K562 (cell line): ENCODE results near the gene MBD6. TPM values are rescaled to one million over a fixed set of nuclear protein-coding genes. Genes with fewer than 3 reads are reported as not detected.

ENCODE experiments used
- BRCA1 ChIP-seq, 2 experiments: fragments of 450-650 bp in 1 of 2; sonication (generic) in 1 of 2; formaldehyde crosslinking in 1 of 2; IDR thresholded peaks; 2 replicates each; pipeline versions ENCODE4 v1.5.0 to v1.6.1; 2017 to 2020; ENCODE audit warnings: mild to moderate bottlenecking in 1 of 2, missing genetic modification reagents in 1 of 2
- CBX2 ChIP-seq: fragments of 200-600 bp; sonication (generic); IDR thresholded peaks from one replicate; pipeline ENCODE4 v1.6.1; 2012; ENCODE audit warnings: mild to moderate bottlenecking, low read length, inconsistent platforms; ENCODE audit not compliant: insufficient read depth, poor library complexity, severe bottlenecking
- CTCF ChIP-seq, 3 experiments: IDR thresholded peaks in 2 of 3; conservative IDR thresholded peaks in 1 of 3; 2 replicates each; pipeline ENCODE4 v1.5.1; 2011 to 2012; ENCODE audit warnings: low read length in 3 of 3, mild to moderate bottlenecking in 3 of 3, control low read depth in 2 of 3, improper control_type of control experiment in 1 of 3, inconsistent platforms in 1 of 3, low read depth in 1 of 3, mixed read lengths in 1 of 3, moderate library complexity in 1 of 3; ENCODE audit not compliant: insufficient read depth in 2 of 3
- ETV1 ChIP-seq: fragments of 450-650 bp; conservative IDR thresholded peaks from 2 replicates; pipeline ENCODE4 v1.6.1; 2016; ENCODE audit warnings: missing genetic modification characterization, control low read depth, low read depth, missing compliant biosample characterization
- JUNB ChIP-seq: fragments of 450-650 bp; formaldehyde crosslinking; conservative IDR thresholded peaks from 2 replicates; pipeline ENCODE4 v1.4.0; 2020; ENCODE audit warnings: mild to moderate bottlenecking
- KDM2B ChIP-seq: fragments of 250-450 bp; sonication (Bioruptor Pico); IDR thresholded peaks from 2 replicates; pipeline ENCODE4 v1.8.0; 2021; ENCODE audit warnings: mild to moderate bottlenecking, moderate library complexity
- KLF6 ChIP-seq: fragments of 250-450 bp; sonication (Bioruptor Pico); IDR thresholded peaks from 2 replicates; pipeline ENCODE4 v1.4.0; 2020; ENCODE audit warnings: mild to moderate bottlenecking, moderate library complexity, borderline replicate concordance
- LEF1 ChIP-seq: fragments of 450-650 bp; IDR thresholded peaks from 2 replicates; pipeline ENCODE4 v1.6.1; 2016; ENCODE audit warnings: mild to moderate bottlenecking
- MLLT1 ChIP-seq, 2 experiments: fragments of 450-650 bp; IDR thresholded peaks; 2 replicates each; pipeline ENCODE4 v1.6.1; 2016
- PCBP1 ChIP-seq: fragments of 200-400 bp; formaldehyde crosslinking; IDR thresholded peaks from 2 replicates; pipeline ENCODE4 v1.6.1; 2018; ENCODE audit warnings: mild to moderate bottlenecking, low read depth, low read length; ENCODE audit not compliant: poor library complexity, severe bottlenecking
- STAT5A ChIP-seq: IDR thresholded peaks from 2 replicates; pipeline ENCODE4 v1.6.1; 2012; ENCODE audit warnings: low read length, inconsistent platforms, borderline replicate concordance
- TAF7 ChIP-seq: fragments of 450-650 bp; IDR thresholded peaks from 2 replicates; pipeline ENCODE4 v1.6.1; 2016; ENCODE audit warnings: missing genetic modification characterization, missing compliant biosample characterization
- TARDBP ChIP-seq: fragments of 450-650 bp; IDR thresholded peaks from 2 replicates; pipeline ENCODE4 v1.6.1; 2016
- ZBTB11 ChIP-seq, 3 experiments: fragments of 200-800 bp in 1 of 3; fragments of 250-450 bp in 1 of 3; fragments of 450-650 bp in 1 of 3; sonication (Bioruptor Pico) in 1 of 3; sonication (Bioruptor generic) in 1 of 3; formaldehyde crosslinking in 1 of 3; IDR thresholded peaks; 2 replicates each; pipeline versions ENCODE4 v1.6.1 to v1.8.0; 2016 to 2022; ENCODE audit warnings: mild to moderate bottlenecking in 2 of 3, missing genetic modification characterization in 2 of 3, missing compliant biosample characterization in 1 of 3, moderate library complexity in 1 of 3
- ZNF197 ChIP-seq: fragments of 200-800 bp; sonication (Bioruptor generic); IDR thresholded peaks from 2 replicates; pipeline ENCODE4 v1.6.1; 2016; ENCODE audit warnings: low read depth, missing genetic modification characterization, missing compliant biosample characterization
- ZNF282 ChIP-seq: sonication (generic); formaldehyde crosslinking; IDR thresholded peaks from 2 replicates; pipeline ENCODE4 v1.8.1; 2023; ENCODE audit warnings: missing genetic modification reagents
- ZNF395 ChIP-seq: fragments of 200-800 bp; sonication (Bioruptor generic); IDR thresholded peaks from 2 replicates; pipeline ENCODE4 v1.6.1; 2017; ENCODE audit warnings: missing genetic modification characterization, missing compliant biosample characterization
- ZNF586 ChIP-seq: fragments of 450-650 bp; formaldehyde crosslinking; conservative IDR thresholded peaks from 2 replicates; pipeline ENCODE4 v1.4.0; 2020; ENCODE audit warnings: mild to moderate bottlenecking, moderate library complexity
- polyA plus RNA-seq, 8 experiments: library from polyadenylated mRNA; depleted of rRNA in 4 of 8; stranded (reverse) in 5 of 8; unstranded in 3 of 8; fragments of >200 nt; fragmentation: Nextera tagmentation in 2 of 8; fragmentation: Illumina TruSeq in 1 of 8; extraction: Ambion mirVana in 2 of 8; extraction: Trizol in 1 of 8; gene quantifications; 2 replicates each; pipeline versions ENCODE4 v1.2.1 to v1.2.3, GENCODE V29; 2011 to 2014; ENCODE audit warnings: inconsistent platforms in 1 of 8, missing spikeins in 1 of 8
- total RNA-seq, 7 experiments: library from RNA; depleted of rRNA in 6 of 7; stranded (reverse); fragments of >200 nt in 6 of 7; fragmentation: Illumina TruSeq in 2 of 7; extraction: Trizol in 2 of 7; gene quantifications; 2 replicates each; pipeline versions ENCODE4 v1.2.1 to v1.2.3, GENCODE V29; 2011 to 2021; ENCODE audit warnings: low replicate concordance in 1 of 7

Gene MBD6
- total and polyA plus RNA-seq, 9 of the 15 experiments (the other 6 are each of a cell fraction or from before 2014, with no cell fraction given) = 2.0 to 54.8 (median 3.8) TPM

- TF ChIP-seq CTCF (IDR thresholded peaks at IDR 0.05 in 2 of 3, conservative IDR thresholded peaks at IDR 0.05 in 1 of 3; ENCODE audit: insufficient read depth in 2 of 3, low read depth in 1 of 3, low read length in 3 of 3) (peak; percentile 58 to 70 (median 61)), MLLT1 (IDR thresholded peaks at IDR 0.05) (peak in 1 of 2 experiments; percentile 80; a peak in 2 of 4 replicates), KDM2B (no peak), ZNF282 (CRISPR knock-in tag) (no peak), ZBTB11 (CRISPR knock-in tag; IDR thresholded peaks at IDR 0.05) (peak in 1 of 3 experiments; percentile 89; a peak in 2 of 6 replicates), JUNB (CRISPR knock-in tag) (no peak), ETV1 (tag) (peak; percentile 78), KLF6 (CRISPR knock-in tag) (peak; percentile 70; the same call in 1 of the 2 replicates), LEF1 (no peak), TAF7 (peak; percentile 72), ZNF395 (CRISPR knock-in tag) (peak; percentile 99), CBX2 (no peak), PCBP1 (no peak), TARDBP (no peak), STAT5A (peak; percentile 9; the same call in 1 of the 2 replicates), BRCA1 (IDR thresholded peaks at IDR 0.05) (no peak), BRCA1 (CRISPR knock-in tag; IDR thresholded peaks at IDR 0.05) (no peak), ZNF197 (CRISPR knock-in tag) (no peak), ZNF586 (CRISPR knock-in tag) (no peak)
These were observed 34.8 kb upstream of the MBD6 start, which contains the start of gene MARS1 (continued) for GRCh38 chr12:57487597-57488401.
